ENCODE results near the gene DIP2C. TPM values are rescaled to one million over a fixed set of nuclear protein-coding genes. Genes with fewer than 3 reads are reported as not detected.

Gene DIP2C
- total RNA-seq, 2 donors from 2014 or later: 21.1 to 23.8 TPM

DNA sequence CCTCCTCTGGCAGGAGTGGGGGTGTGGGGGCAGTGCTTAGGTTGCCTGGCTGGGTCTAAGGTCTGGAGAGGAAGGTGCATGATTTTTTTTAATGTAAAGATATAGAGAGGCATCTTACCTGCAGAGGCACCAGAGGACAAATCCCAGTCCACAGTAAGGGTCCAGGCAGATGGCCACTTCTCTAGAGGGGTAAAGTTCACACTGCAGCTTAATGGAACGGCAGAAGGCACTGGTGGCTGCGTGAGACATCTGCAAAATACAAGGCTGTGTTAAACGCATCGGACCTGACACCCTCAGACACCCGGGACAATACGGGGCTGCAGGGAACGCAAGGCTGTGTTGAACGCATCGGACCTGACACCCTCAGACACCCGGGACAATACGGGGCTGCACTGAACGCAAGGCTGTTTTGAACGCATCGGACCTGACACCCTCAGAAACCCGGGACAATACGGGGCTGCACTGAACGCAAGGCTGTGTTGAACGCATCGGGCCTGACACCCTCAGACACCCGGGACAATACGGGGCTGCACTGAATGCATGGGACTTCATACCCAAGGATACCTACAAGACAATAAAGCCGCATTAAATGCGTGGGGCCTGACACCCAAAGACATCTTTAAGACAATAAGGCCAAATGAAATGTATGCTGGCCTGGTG, 348.3 kb downstream of the DIP2C start:
- Histone ChIP-seq H3K4me3 (no peak overlapping the region), H3K36me3 (peaks cover 36% of the 10 kb centered on the region), H3K27me3 (no peaks in the 10 kb centered on the region), H3K4me1 (no peaks in the 10 kb centered on the region), H3K27ac (no peak overlapping the region), H3K9me3 (no peaks in the 10 kb centered on the region)
- DNase-seq (ENCODE audit: low spot score): no peak
- TF ChIP-seq, protein P1, sequence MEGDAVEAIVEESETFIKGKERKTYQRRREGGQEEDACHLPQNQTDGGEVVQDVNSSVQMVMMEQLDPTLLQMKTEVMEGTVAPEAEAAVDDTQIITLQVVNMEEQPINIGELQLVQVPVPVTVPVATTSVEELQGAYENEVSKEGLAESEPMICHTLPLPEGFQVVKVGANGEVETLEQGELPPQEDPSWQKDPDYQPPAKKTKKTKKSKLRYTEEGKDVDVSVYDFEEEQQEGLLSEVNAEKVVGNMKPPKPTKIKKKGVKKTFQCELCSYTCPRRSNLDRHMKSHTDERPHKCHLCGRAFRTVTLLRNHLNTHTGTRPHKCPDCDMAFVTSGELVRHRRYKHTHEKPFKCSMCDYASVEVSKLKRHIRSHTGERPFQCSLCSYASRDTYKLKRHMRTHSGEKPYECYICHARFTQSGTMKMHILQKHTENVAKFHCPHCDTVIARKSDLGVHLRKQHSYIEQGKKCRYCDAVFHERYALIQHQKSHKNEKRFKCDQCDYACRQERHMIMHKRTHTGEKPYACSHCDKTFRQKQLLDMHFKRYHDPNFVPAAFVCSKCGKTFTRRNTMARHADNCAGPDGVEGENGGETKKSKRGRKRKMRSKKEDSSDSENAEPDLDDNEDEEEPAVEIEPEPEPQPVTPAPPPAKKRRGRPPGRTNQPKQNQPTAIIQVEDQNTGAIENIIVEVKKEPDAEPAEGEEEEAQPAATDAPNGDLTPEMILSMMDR (IDR thresholded peaks at IDR 0.05): no peak

- H3K4me1 ChIP-seq: no peaks in the 10 kb centered on the region
- DNase-seq (ENCODE audit: low spot score): no peak
- no peaks in the 10 kb centered on the region for H3K9me3 ChIP-seq
- H3K36me3 ChIP-seq: peaks cover 36% of the 10 kb centered on the region
- H3K27me3 ChIP-seq: no peaks in the 10 kb centered on the region
- no peak overlapping the region for H3K27ac ChIP-seq
- TF ChIP-seq, protein P1 (IDR thresholded peaks at IDR 0.05): no peak
- H3K4me3 ChIP-seq: no peak overlapping the region
These were observed 348.8 kb downstream of the DIP2C start for GRCh38 chr10:340646-341045.

DNA sequence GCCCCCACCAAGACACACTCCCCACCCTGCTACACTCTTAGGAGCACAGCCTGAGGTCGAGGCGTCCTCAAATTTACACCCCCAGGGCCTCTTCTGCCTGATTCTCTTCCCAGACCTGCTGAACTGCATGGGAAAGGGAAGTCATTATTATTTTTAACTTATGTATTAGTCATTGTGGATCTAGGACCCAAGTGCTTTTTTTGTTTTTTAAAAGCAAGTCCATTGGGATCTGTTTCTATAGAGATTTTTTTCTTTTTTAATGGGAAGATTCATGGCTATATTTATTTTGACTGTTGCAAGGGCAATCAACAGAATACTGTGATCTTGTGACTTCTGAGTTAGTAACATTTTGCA, 350.5 kb downstream of the DIP2C start:
- H3K36me3 ChIP-seq: peaks cover 26% of the 10 kb centered on the region
- no peak for DNase-seq (ENCODE audit: low spot score)
- H3K4me3 ChIP-seq: no peak overlapping the region
- no peak overlapping the region for H3K27ac ChIP-seq
- no peaks in the 10 kb centered on the region for H3K9me3 ChIP-seq
- TF ChIP-seq, protein P1 (IDR thresholded peaks at IDR 0.05): no peak
- H3K4me1 ChIP-seq: no peaks in the 10 kb centered on the region
- H3K27me3 ChIP-seq: no peaks in the 10 kb centered on the region

DNA sequence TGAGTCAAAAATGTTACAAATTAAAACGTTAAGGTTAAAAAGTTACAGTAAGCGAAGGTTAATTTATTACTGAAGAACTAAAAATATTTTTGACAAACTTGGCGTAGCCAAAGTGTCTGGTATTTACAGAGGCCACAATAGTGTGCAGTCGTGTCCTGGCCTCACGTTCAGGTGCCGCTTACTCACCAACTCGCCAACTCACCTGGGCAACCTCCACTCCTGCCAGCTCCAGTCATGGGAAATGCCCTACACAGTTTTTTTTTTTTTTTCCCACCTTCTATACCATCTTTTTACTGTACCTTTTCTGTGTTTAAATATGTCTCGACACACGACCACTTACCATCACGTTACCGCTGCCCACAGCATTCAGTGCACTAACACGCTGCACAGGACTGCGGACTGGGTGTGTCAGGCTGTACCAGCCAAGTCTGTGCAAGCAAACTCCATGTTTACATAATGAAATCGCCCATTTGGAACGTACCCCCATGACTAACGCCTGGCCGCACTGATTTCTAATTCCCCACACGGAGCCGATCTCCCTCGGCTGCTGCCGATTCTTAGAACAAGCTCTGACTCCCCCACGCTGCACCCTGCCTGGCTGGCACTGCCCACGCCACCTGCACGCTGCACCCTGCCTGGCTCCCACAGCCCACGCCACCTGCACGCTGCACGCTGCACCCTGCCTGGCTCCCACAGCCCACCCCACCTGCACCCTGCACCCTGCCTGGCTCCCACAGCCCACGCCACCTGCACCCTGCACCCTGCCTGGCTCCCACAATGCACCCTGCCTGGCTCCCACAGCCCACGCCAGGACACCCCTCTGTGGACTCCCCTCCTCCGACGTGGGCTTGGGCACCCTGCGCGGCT, 351.1 kb downstream of the DIP2C start:
- no peak overlapping the region for H3K4me3 ChIP-seq
- H3K36me3 ChIP-seq: peaks cover 21% of the 10 kb centered on the region
- TF ChIP-seq, protein P1 (IDR thresholded peaks at IDR 0.05): no peak
- no peaks in the 10 kb centered on the region for H3K9me3 ChIP-seq
- no peak for DNase-seq (ENCODE audit: low spot score)
- H3K27me3 ChIP-seq: no peaks in the 10 kb centered on the region
- no peaks in the 10 kb centered on the region for H3K4me1 ChIP-seq
- H3K27ac ChIP-seq: no peak overlapping the region

DNA sequence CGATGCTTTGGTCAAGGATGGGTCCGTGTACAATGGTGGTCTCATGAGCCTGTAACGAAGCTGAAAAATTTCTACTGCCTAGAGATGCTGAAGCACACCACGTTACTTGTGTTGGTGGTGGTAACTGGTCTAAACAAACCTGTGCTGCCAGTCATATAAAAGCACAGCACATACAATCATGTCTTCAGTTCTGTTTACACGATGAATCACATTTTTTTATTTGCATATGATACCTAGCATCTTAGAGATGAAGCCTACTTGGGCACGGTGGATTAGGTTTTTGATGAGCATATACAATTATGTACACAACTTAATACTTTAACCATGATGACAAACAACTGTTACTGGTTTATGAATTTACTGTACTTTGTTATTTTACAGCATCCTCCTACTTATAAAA, 353.2 kb downstream of the DIP2C start:
- no peak overlapping the region for H3K4me3 ChIP-seq
- no peak for DNase-seq (ENCODE audit: low spot score)
- H3K36me3 ChIP-seq: peaks cover 16% of the 10 kb centered on the region
- H3K9me3 ChIP-seq: no peaks in the 10 kb centered on the region
- TF ChIP-seq, protein P1 (IDR thresholded peaks at IDR 0.05): no peak
- no peaks in the 10 kb centered on the region for H3K4me1 ChIP-seq
- H3K27ac ChIP-seq: no peak overlapping the region
- no peaks in the 10 kb centered on the region for H3K27me3 ChIP-seq
